ELR (cell line): ENCODE results near the gene MYOZ3.

Source experiments
- DNase-seq: peaks from one replicate; pipeline ENCODE4 v3.0.0-alpha.2; 2015; ENCODE audit warnings: low read depth

Gene MYOZ3

GRCh38 chr5:150703762-150704161 lies 42.7 kb downstream of the MYOZ3 start:
- DNase-seq: peak; percentile 32

GRCh38 chr5:150706776-150707390 lies 45.8 kb downstream of the MYOZ3 start:
- no peak for DNase-seq

DNA sequence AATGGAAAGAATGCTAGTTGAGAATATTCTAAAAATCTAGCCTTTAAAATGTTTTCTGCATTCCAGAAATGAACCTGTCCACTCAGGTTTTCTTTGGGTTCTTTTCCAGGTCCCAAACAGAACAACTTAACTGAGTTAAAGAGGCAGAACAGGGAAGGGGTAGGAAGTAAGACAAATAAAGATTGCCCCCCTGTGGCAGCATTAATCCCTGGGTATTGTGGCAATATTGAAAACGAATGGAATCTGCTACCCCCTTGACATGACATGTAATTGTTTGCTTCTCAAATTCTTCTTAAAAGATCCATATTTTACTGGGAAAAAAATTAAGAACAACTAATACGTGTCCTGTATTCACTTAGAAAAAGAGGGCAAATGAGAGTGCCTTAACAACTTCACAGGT lies 49.1 kb downstream of the MYOZ3 start:
- DNase-seq: peak; percentile 20

- peak; percentile 70 for DNase-seq
Observed at GRCh38 chr5:150723845-150724244, 62.8 kb downstream of the MYOZ3 start.
